NCI-H524 (cell line): ENCODE data around the gene NFXL1.
"Not testable (repeated sequence)": the region's sequence is repeated elsewhere in the genome, so short reads cannot be mapped to it uniquely, and the experiment has no call there.

Source experiments
- DNase-seq, 2 experiments: peaks; one replicate each; lab custom pipeline; 2025; lab: John Stamatoyannopoulos, UW

Gene NFXL1

GRCh38 chr4:47914220-47914925 is at the start of gene NFXL1:
Gene NFXL1, minus strand, starts transcription at chr4:47914583. Its CDS starts 380 bp downstream, at chr4:47914203.
- DNase-seq: peak; percentile 97

GRCh38 chr4:47954677-47955076 is 40.3 kb upstream of the NFXL1 start:
- DNase-seq: no peak

DNA sequence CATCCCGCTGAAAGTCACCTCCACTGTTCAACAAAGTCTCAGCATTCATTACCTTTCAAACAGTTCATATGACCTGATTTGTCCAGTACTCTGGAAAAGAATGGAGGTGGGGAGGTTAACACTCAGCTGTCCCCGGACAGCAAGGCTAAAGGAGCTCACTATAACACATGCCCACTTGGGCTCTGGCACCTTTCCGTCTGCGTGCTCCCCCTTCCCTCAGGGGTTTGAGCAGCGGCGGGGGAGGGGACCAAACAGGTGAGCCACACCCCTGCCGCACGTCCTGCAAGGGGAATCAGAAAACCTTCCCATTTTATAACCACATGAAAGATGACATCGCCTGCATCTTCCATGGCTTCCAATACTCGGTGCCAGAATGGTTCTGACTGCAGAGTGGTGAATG is 39.9 kb upstream of the NFXL1 start:
- DNase-seq: no peak

- no peak for DNase-seq
These were observed 31.7 kb upstream of the NFXL1 start for GRCh38 chr4:47945930-47946726.

GRCh38 chr4:47942081-47942819 is 27.9 kb upstream of the NFXL1 start:
- no peak for DNase-seq

- no peak for DNase-seq
These were observed 25.1 kb upstream of the NFXL1 start for GRCh38 chr4:47939456-47939855.

DNA sequence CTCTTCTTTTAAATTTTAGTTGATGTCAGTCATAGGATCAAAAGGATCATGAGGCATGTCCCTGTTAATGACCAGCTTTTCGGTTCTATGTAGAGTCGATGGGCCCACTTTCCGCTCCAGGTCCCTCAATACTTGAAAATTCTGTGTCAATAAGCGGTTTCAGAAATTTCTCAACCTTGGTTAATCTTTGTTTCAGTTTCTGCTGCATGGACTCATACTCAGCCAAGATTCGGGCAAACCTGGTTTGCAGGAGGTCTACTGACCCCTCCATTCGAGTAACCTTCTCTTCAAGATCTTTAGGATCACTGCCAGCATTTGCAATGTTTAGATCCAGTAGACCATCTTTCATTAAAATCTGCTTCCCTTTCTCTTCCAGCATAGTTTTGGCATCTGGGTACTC is 22.0 kb upstream of the NFXL1 start:
- DNase-seq: no peak

- peak in 1 of 2 experiments; percentile 56 for DNase-seq
These were observed 19.5 kb upstream of the NFXL1 start for GRCh38 chr4:47933840-47934239.

DNA sequence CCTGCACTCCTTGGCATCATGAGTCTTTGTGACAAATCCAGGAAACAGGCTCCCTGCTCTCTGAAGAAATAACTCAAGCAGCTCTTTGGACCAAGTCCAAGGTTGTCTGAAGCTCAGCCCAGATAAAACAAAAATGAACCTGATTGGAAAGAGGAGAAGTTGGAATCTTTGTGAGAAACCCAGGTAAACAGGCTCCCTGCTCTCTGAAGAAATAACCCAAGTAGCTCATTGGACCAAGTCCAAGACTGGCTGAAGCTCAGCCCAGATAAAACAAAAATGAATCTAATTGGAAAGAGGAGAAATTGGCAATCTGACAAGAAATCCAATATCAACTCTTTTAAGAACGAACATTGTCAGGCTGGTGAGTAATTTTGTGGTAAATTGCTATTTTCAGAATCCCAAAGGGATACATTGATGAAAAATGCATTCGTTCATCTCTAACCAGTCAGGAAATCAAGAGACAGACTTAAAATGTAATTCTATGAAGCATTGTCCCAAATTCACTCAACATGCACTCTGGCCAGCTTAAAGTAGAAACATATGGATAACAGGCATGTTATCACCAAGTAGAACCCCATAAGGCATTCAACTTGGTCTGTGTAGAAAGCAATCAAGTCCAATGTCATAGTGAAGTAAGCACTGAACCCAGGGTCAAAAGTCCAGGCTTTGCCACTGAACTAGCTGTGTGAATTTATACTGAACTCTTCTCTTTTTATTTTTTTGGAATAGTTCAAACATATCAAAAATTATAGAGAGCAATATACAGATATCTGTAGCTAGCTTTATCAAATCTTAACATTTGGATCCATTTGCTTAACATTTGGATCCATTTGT is 16.8 kb upstream of the NFXL1 start:
- DNase-seq: no peak

GRCh38 chr4:47929682-47930201 is 15.4 kb upstream of the NFXL1 start:
- no peak for DNase-seq

- DNase-seq: peak; percentile 26 to 54
These were observed 12.4 kb upstream of the NFXL1 start for GRCh38 chr4:47926667-47927258.

DNA sequence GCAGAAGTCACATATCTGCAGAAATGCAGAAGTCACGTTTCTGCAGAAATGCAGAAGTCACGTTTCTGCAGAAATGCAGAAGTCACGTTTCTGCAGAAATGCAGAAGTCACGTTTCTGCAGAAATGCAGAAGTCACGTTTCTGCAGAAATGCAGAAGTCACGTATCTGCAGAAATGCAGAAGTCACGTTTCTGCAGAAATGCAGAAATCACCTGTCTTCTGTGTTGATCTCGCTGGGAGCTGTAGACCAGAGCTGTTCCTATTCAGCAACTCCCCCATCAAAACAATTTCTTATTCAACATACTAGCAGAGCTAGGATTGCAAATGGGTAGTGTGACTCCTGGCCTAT is 8.9 kb upstream of the NFXL1 start:
- not testable (repeated sequence) for DNase-seq

- not testable (repeated sequence) for DNase-seq
These were observed 8.3 kb upstream of the NFXL1 start for GRCh38 chr4:47922436-47923260.

DNA sequence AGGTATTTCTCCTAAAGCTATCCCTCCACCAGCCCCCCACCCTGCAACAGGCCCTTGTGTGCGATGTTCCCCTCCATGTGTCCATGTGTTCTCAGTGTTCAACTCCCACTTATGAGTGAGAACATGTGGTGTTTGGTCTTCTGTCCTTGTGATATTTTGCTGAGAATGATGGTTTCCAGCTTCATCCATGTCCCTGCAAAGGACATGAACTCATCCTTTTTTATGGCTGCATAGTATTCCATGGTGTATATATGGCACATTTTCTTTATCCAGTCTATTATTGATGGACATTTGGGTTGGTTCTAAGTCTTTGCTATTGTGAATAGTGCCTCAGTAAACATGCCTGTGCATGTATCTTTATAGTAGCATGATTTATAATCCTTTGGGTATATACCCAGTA is 2.8 kb upstream of the NFXL1 start:
- DNase-seq: not testable (repeated sequence)

DNA sequence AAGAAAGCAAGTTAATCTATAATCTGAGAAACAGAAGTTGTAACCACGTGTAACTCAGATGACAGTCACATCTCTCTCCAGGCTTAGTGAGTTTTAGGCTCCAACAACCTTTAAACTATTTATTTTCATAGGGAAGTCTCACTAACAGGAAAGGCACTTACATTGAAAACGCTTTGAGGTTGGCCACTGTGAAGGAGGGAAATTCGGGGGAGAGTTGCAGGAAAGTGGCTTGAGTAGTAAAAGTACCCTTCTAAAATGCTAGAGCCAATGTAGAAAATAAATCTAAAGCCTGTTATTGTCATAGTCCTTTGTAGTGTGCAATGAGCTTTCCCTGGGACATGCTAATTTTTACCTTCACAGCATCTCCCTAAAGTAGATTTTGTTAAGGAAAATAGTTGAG is 995 bp upstream of the NFXL1 start:
- no peak for DNase-seq

DNA sequence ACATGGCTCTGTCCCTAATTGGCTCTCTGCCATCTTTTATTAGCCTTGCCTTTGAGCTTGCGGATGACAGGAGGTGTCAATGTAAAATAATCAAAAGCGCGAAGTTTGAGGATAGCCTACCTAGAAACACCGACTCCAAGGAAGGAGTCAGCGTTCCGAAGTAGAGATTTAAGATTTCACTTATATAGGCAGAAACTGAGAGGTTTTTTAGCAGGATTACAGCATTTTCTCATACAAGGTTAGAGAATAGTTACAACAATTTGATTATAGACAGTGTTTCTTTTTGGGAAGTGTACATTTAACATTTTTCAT is 499 bp upstream of the NFXL1 start:
- DNase-seq: no peak

GRCh38 chr4:47913861-47914219 is 543 bp downstream of the NFXL1 start:
- peak in 1 of 2 experiments; percentile 30 for DNase-seq

- DNase-seq: no peak
These were observed 1.1 kb downstream of the NFXL1 start for GRCh38 chr4:47913330-47913729.

GRCh38 chr4:47907089-47907646 is 7.2 kb downstream of the NFXL1 start:
- no peak for DNase-seq

- DNase-seq: no peak
These were observed 14.7 kb downstream of the NFXL1 start for GRCh38 chr4:47899639-47900038.
